Measurements from ENCODE around the gene HERPUD2.

Gene HERPUD2

GRCh38 chr7:35694784-35695472, at the start of gene HERPUD2:
HERPUD2 (minus strand) TSS chr7:35695135; CDS start chr7:35694330, 805 bp downstream.
- DNase-seq (ENCODE audit: low read depth in 2 of 2), result peak; percentile 85 to 86

GRCh38 chr7:35738889-35739288, 44.0 kb upstream of the HERPUD2 start:
- no peak for DNase-seq (ENCODE audit: low read depth in 2 of 2)

GRCh38 chr7:35736725-35737124, 41.8 kb upstream of the HERPUD2 start:
- DNase-seq (ENCODE audit: low read depth in 2 of 2), result no peak

GRCh38 chr7:35735396-35735795, 40.5 kb upstream of the HERPUD2 start:
- no peak for DNase-seq (ENCODE audit: low read depth in 2 of 2)

GRCh38 chr7:35734001-35734483, 39.1 kb upstream of the HERPUD2 start:
- no peak for DNase-seq (ENCODE audit: low read depth in 2 of 2)

GRCh38 chr7:35731349-35731748, 36.4 kb upstream of the HERPUD2 start:
- DNase-seq (ENCODE audit: low read depth in 2 of 2), result no peak

- DNase-seq (ENCODE audit: low read depth in 2 of 2), result no peak
These were observed 34.3 kb upstream of the HERPUD2 start for GRCh38 chr7:35729061-35729783.

- no peak for DNase-seq (ENCODE audit: low read depth in 2 of 2)
These were observed 33.6 kb upstream of the HERPUD2 start for GRCh38 chr7:35728412-35729060.

GRCh38 chr7:35727571-35727970, 32.6 kb upstream of the HERPUD2 start:
- no peak for DNase-seq (ENCODE audit: low read depth in 2 of 2)

- no peak for DNase-seq (ENCODE audit: low read depth in 2 of 2)
These were observed 31.7 kb upstream of the HERPUD2 start for GRCh38 chr7:35726654-35727053.

GRCh38 chr7:35725280-35725680, 30.3 kb upstream of the HERPUD2 start:
- peak in 1 of 2 donors; percentile 6 for DNase-seq (ENCODE audit: low read depth in 2 of 2)

- no peak for DNase-seq (ENCODE audit: low read depth in 2 of 2)
These were observed 28.1 kb upstream of the HERPUD2 start for GRCh38 chr7:35723011-35723410.

- no peak for DNase-seq (ENCODE audit: low read depth in 2 of 2)
These were observed 27.3 kb upstream of the HERPUD2 start for GRCh38 chr7:35722054-35722849.

GRCh38 chr7:35721288-35721687, 26.4 kb upstream of the HERPUD2 start:
- DNase-seq (ENCODE audit: low read depth in 2 of 2), result no peak

- DNase-seq (ENCODE audit: low read depth in 2 of 2), result no peak
These were observed 25.9 kb upstream of the HERPUD2 start for GRCh38 chr7:35720849-35721248.

- no peak for DNase-seq (ENCODE audit: low read depth in 2 of 2)
These were observed 25.1 kb upstream of the HERPUD2 start for GRCh38 chr7:35720032-35720431.

GRCh38 chr7:35718047-35718446, 23.1 kb upstream of the HERPUD2 start:
- DNase-seq (ENCODE audit: low read depth in 2 of 2), result no peak

- DNase-seq (ENCODE audit: low read depth in 2 of 2), result no peak
These were observed 22.6 kb upstream of the HERPUD2 start for GRCh38 chr7:35717516-35717915.

- no peak for DNase-seq (ENCODE audit: low read depth in 2 of 2)
These were observed 22.1 kb upstream of the HERPUD2 start for GRCh38 chr7:35717013-35717412.

GRCh38 chr7:35716038-35716803, 21.3 kb upstream of the HERPUD2 start:
- no peak for DNase-seq (ENCODE audit: low read depth in 2 of 2)

GRCh38 chr7:35714862-35715261, 19.9 kb upstream of the HERPUD2 start:
- DNase-seq (ENCODE audit: low read depth in 2 of 2), result no peak

Measured in activated CD4-positive, alpha-beta T cell treated with anti-CD3 and anti-CD28 coated beads for 24 hours (primary cell).